Spleen (tissue), 11 donors: ENCODE results near the gene UTRN. TPM values are rescaled to one million over a fixed set of nuclear protein-coding genes. Genes with fewer than 3 reads are reported as not detected.
A peak's percentile ranks its signal among the peaks of the same experiment; 100 is the strongest.

Experiments
- DNase-seq: peaks from one replicate; pipeline ENCODE4 v3.0.0-alpha.2; 2020
- H3K27ac ChIP-seq, 8 donors: fragments of 200-600 bp; sonication (generic) in 7 of 8; 1 replicate in 4 of 8; 2 replicates in 4 of 8; pipeline versions ENCODE4 v1.5.0 to v1.8.0; 2016 to 2021; ENCODE audit warnings: inconsistent platforms in 4 of 8, mild to moderate bottlenecking in 4 of 8, moderate library complexity in 1 of 8
- H3K27me3 ChIP-seq, 7 donors: fragments of 200-600 bp; sonication (generic) in 6 of 7; replicated peaks in 1 of 7; 1 replicate in 4 of 7; 2 replicates in 3 of 7; pipeline versions ENCODE4 v1.5.0 to v1.8.0; 2016 to 2021; ENCODE audit warnings: inconsistent platforms in 3 of 7, mild to moderate bottlenecking in 1 of 7
- H3K36me3 ChIP-seq, 6 donors: fragments of 200-600 bp; sonication (generic) in 5 of 6; 1 replicate in 4 of 6; 2 replicates in 2 of 6; pipeline versions ENCODE4 v1.5.0 to v1.8.0; 2016 to 2021; ENCODE audit warnings: inconsistent platforms in 2 of 6
- H3K4me1 ChIP-seq, 6 donors: fragments of 200-600 bp; sonication (generic) in 5 of 6; 1 replicate in 3 of 6; 2 replicates in 3 of 6; pipeline versions ENCODE4 v1.5.0 to v1.8.0; 2016 to 2021; ENCODE audit warnings: inconsistent platforms in 3 of 6
- H3K4me3 ChIP-seq, 8 donors: fragments of 200-600 bp; sonication (generic) in 7 of 8; 1 replicate in 4 of 8; 2 replicates in 4 of 8; pipeline versions ENCODE4 v1.5.0 to v1.8.0; 2016 to 2021; ENCODE audit warnings: inconsistent platforms in 4 of 8, mild to moderate bottlenecking in 4 of 8, moderate library complexity in 2 of 8
- H3K9me3 ChIP-seq, 8 donors: fragments of 200-600 bp; sonication (generic) in 7 of 8; 1 replicate in 4 of 8; 2 replicates in 4 of 8; pipeline versions ENCODE4 v1.5.0 to v1.8.0; 2016 to 2021; ENCODE audit warnings: inconsistent platforms in 4 of 8
- POLR2A ChIP-seq, 3 donors: fragments of 450-650 bp; IDR thresholded peaks; one replicate each; pipeline ENCODE4 v1.5.1; 2017; ENCODE audit warnings: antibody characterized with exemption in 3 of 3, mild to moderate bottlenecking in 1 of 3
- POLR2AphosphoS5 ChIP-seq, 3 donors: sonication (generic); formaldehyde crosslinking; IDR thresholded peaks; one replicate each; pipeline ENCODE4 v1.5.1; 2017; ENCODE audit warnings: antibody characterized with exemption in 3 of 3
- WGBS, 5 donors: extraction: QIAGEN DNeasy Blood & Tissue Kit in 3 of 5; methylation state at CpG; one replicate each; pipeline versions ENCODE4 v1.1.5 to v1.1.7; 2013 to 2018; 5-methylcytosine and 5-hydroxymethylcytosine counted together
- intact Hi-C: fragments of 100-400 bp; cut with DNase I; formaldehyde crosslinking; loops from one replicate; pipeline ENCODE4 v1.15.0; 2023; ENCODE audit warnings: low total_unique reads
- polyA plus RNA-seq, 3 donors: library from polyadenylated mRNA; stranded (reverse); fragments of 200-250 nt; gene quantifications; one replicate each; pipeline ENCODE4 v1.2.1, GENCODE V29; 2013
- total RNA-seq, 7 donors: library from RNA; depleted of rRNA in 3 of 7; stranded (reverse); fragments of >200 nt in 3 of 7; fragmentation: NEBNext Ultra II Directional in 4 of 7; extraction: Animal tissue kit (Norgen Biotek cat#: 25700) in 4 of 7; gene quantifications; one replicate each; pipeline versions ENCODE4 v1.1.0 to v1.2.1, GENCODE V29; 2016 to 2021
- TF ChIP-seq, protein P1 (sequence below), 11 experiments: fragments of 200-600 bp in 7 of 11; fragments of 450-650 bp in 4 of 11; sonication (generic) in 4 of 11; IDR thresholded peaks in 8 of 11; conservative IDR thresholded peaks in 3 of 11; 1 replicate in 7 of 11; 2 replicates in 4 of 11; pipeline versions ENCODE4 v1.4.0 to v1.8.0; 2016 to 2021; ENCODE audit warnings: antibody characterized with exemption in 11 of 11, inconsistent platforms in 4 of 11, mild to moderate bottlenecking in 1 of 11
- donor health status: healthy with polysubstance abuse.
- donor health status: DM: no; HTN: no; CAD: no; lungs with moderate emphysema.
- donor health status: DM: no; HTN: no; CAD: no.
- donor health status: Bipolar disorder and iron deficiency.
- donor health status: healthy.
- donor health status: DM: no; HTN: no; CAD: no.
- donor health status: DM: yes; HTN: yes; CAD: no.

UTRN gene
- total and polyA plus RNA-seq, 10 donors, result 15.4 to 539 (median 364) TPM

DNA sequence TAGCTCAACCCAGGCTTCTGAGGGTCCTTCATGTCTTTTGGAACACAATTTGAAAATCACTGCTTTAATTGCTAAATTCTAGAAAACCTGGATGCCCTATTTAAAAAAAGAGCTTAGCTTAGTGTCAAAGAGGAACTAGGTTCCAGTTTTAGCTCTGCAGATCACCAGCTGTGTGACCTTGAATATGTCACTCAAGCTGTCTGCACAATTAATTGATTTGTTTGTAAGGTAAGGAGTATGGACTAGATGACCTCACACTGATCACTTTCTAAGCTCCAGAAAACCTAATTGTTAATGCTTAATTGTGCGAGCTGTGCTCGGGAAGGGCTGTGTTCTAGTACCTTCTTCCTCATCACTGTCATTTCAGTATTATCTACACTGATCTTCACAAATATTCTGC lies 26.2 kb downstream of the UTRN start:
- TF ChIP-seq POLR2AphosphoS5 (IDR thresholded peaks at IDR 0.05), result no peak
- TF ChIP-seq, protein P1, sequence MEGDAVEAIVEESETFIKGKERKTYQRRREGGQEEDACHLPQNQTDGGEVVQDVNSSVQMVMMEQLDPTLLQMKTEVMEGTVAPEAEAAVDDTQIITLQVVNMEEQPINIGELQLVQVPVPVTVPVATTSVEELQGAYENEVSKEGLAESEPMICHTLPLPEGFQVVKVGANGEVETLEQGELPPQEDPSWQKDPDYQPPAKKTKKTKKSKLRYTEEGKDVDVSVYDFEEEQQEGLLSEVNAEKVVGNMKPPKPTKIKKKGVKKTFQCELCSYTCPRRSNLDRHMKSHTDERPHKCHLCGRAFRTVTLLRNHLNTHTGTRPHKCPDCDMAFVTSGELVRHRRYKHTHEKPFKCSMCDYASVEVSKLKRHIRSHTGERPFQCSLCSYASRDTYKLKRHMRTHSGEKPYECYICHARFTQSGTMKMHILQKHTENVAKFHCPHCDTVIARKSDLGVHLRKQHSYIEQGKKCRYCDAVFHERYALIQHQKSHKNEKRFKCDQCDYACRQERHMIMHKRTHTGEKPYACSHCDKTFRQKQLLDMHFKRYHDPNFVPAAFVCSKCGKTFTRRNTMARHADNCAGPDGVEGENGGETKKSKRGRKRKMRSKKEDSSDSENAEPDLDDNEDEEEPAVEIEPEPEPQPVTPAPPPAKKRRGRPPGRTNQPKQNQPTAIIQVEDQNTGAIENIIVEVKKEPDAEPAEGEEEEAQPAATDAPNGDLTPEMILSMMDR (IDR thresholded peaks at IDR 0.05 in 8 of 11, conservative IDR thresholded peaks at IDR 0.05 in 3 of 11), result no peak
- no peak for TF ChIP-seq POLR2A (IDR thresholded peaks at IDR 0.05)
- Histone ChIP-seq H3K9me3 (no peaks in the 10 kb centered on the region), H3K27me3 (no peaks in the 10 kb centered on the region), H3K27ac (no peak overlapping the region), H3K4me3 (no peak overlapping the region), H3K4me1 (peaks cover 3 to 84% (median 41%) of the 10 kb centered on the region in 6 donors), H3K36me3 (peaks cover 0 to 23% (median 2%) of the 10 kb centered on the region in 6 donors)
- intact Hi-C loops, result no loop called here
- DNase-seq, result no peak
- 77 to 91% (median 82%) methylated on average over 2 of the region's 2 CpGs for WGBS, 5 donors

DNA sequence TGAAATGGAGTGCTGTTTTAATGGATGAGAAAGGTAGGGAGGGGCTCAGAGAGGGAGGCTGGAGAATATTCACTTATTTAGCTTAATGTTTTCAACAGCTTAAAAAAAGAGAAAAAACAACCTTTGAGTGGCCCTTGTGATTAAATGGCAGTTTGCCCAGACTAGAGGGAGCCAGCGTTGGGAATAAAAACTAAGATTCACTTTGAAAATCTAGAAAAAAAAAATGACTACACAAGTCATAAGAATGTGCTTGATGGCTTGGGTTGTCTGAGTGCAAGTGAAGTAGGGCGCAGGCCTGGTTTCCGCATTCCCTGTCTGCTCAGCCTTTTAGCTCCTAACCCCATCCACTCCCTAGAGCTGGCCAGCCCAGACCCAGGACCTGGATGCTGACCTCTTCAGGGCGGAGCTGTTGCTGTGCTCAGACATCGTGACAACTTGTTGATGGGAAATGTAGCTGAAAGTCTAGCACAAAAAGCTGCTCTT lies 28.9 kb downstream of the UTRN start:
- intact Hi-C loops, result no loop called here
- TF ChIP-seq, protein P1 (IDR thresholded peaks at IDR 0.05 in 8 of 11, conservative IDR thresholded peaks at IDR 0.05 in 3 of 11), result no peak
- TF ChIP-seq POLR2AphosphoS5 (IDR thresholded peaks at IDR 0.05) (peak in 2 of 3 donors; percentile 47 to 49), POLR2A (IDR thresholded peaks at IDR 0.05) (no peak)
- H3K4me3 ChIP-seq, result no peak overlapping the region
- peaks cover 3 to 89% (median 36%) of the 10 kb centered on the region in 6 donors for H3K4me1 ChIP-seq
- no peaks in the 10 kb centered on the region for H3K9me3 ChIP-seq
- 65 to 80% (median 73%) methylated on average over 5 of the region's 5 CpGs for WGBS, 5 donors
- peaks cover 0 to 12% (median under 1%) of the 10 kb centered on the region in 6 donors for H3K36me3 ChIP-seq
- no peaks in the 10 kb centered on the region for H3K27me3 ChIP-seq
- H3K27ac ChIP-seq, result peak overlapping the region in 7 of 8 donors; percentile 19 to 66 (median 55)
- peak; percentile 81 for DNase-seq

- no peak overlapping the region for H3K4me3 ChIP-seq
- H3K9me3 ChIP-seq, result no peaks in the 10 kb centered on the region
- H3K27me3 ChIP-seq, result no peaks in the 10 kb centered on the region
- no peak for TF ChIP-seq POLR2AphosphoS5 (IDR thresholded peaks at IDR 0.05)
- TF ChIP-seq POLR2A (IDR thresholded peaks at IDR 0.05), result no peak
- TF ChIP-seq, protein P1 (IDR thresholded peaks at IDR 0.05 in 8 of 11, conservative IDR thresholded peaks at IDR 0.05 in 3 of 11), result no peak
- WGBS, 5 donors, result 39 to 83% (median 58%) methylated on average over 1 of the region's 1 CpG
- no peak for DNase-seq
- H3K27ac ChIP-seq, result peak overlapping the region in 7 of 8 donors; percentile 24 to 66 (median 55)
- peaks cover 0 to 6% (median 0%) of the 10 kb centered on the region in 6 donors for H3K36me3 ChIP-seq
- peaks cover 3 to 92% (median 38%) of the 10 kb centered on the region in 6 donors for H3K4me1 ChIP-seq
- intact Hi-C loops, result no loop called here
Observed at GRCh38 chr6:144314562-144314961, 29.4 kb downstream of the UTRN start.

- Histone ChIP-seq H3K9me3 (no peaks in the 10 kb centered on the region), H3K27ac (peak overlapping the region in 7 of 8 donors; percentile 24 to 66 (median 55)), H3K27me3 (no peaks in the 10 kb centered on the region), H3K4me3 (no peak overlapping the region), H3K4me1 (peaks cover 5 to 97% (median 38%) of the 10 kb centered on the region in 6 donors), H3K36me3 (no peaks in the 10 kb centered on the region)
- 66 to 84% (median 76%) methylated on average over 16 of the region's 16 CpGs for WGBS, 5 donors
- no peak for DNase-seq
- TF ChIP-seq, protein P1 (IDR thresholded peaks at IDR 0.05 in 8 of 11, conservative IDR thresholded peaks at IDR 0.05 in 3 of 11), result no peak
- TF ChIP-seq POLR2AphosphoS5 (IDR thresholded peaks at IDR 0.05), result peak in 2 of 3 donors; percentile 26 to 61
- intact Hi-C loops, result no loop called here
Observed at GRCh38 chr6:144315226-144315980, 30.3 kb downstream of the UTRN start.
